NCI-H446 (cell line): ENCODE measurements around the gene PPIG.
"Not testable (repeated sequence)": the region's sequence is repeated elsewhere in the genome, so short reads cannot be mapped to it uniquely, and the experiment has no call there.

Experiments used
- DNase-seq, 2 experiments: peaks; one replicate each; lab custom pipeline; 2025; lab: John Stamatoyannopoulos, UW

The PPIG gene

DNA sequence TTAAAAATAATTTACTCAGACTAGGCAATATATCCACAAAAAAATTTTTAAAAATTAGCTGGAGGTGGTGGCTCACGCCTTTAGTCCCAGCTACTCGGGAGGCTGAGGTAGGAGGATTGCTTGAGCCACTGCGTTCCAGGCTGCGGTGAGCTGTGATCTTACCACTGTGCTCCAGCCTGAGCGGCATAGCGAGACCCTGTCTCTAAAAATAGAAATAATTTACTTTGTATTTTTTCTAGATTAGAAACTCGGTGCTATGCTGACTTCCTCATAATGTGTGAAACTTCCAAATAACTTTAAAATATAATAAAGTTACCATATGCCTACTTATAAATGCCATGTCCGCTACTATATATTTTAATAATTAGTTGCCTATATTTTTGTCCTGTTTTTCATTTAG is 6.7 kb downstream of the PPIG start:
- no peak for DNase-seq

DNA sequence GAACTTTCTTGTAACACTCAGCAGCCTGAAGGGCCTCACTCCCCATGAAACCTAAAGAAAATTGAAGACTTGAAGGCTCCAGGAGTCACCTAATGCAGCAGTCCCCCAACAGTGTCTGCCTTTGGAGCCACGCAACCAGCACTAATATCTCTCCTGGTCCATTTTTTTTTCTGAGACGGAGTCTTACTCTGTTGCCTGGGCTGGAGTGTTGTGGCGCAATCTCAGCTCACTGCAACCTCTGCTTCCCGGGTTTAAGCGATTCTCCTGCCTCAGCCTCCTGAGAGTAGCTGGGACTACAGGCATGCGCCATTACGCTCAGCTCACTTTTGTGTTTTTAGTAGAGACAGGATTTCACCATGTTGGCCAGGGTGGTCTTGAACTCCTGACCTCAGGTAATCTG is 12.4 kb downstream of the PPIG start:
- not testable (repeated sequence) for DNase-seq

- no peak for DNase-seq
Measured at GRCh38 chr2:169598982-169599381, 14.8 kb downstream of the PPIG start.

- DNase-seq: no peak
Measured at GRCh38 chr2:169599568-169599967, 15.4 kb downstream of the PPIG start.

DNA sequence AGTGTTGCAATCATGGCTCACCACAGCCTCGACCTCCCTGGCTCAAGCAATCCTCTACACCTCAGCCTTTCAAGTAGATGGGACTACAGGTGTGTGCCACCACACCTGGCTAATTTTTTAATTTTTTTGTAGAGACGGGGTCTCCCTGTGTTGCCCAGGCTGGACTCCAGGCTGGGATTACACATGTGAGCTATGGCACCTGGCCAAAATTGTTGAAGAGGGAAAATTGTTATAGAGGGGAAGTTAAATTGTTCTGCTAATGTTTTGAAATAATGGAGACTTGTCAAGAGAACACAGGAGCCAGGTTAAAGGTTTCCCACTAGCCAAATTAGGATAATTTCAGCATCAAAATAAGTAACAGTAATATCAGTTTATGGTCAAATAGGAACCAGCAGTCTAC is 25.1 kb downstream of the PPIG start:
- DNase-seq: no peak

GRCh38 chr2:169613876-169614275 is 29.7 kb downstream of the PPIG start:
- no peak for DNase-seq

DNA sequence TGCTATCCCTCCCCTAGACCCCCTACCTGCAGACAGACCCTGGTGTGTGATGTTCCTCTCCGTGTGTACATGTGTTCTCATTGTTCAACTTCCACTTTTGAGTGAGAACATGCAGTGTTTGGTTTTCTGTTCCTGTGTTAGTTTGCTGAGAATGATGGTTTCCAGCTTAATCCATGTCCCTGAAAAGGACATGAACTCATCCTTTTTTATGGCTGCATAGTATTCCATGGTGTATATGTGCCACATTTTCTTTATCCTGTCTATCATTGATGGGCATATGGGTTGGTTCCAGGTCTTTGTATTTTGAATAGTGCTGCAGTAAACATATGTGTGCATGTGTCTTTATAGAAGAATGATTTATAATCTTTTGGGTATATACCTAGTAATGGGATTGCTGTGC is 31.8 kb downstream of the PPIG start:
- DNase-seq: not testable (repeated sequence)

- no peak for DNase-seq
Measured at GRCh38 chr2:169619946-169620345, 35.8 kb downstream of the PPIG start.

- no peak for DNase-seq
Measured at GRCh38 chr2:169620509-169620908, 36.4 kb downstream of the PPIG start.

GRCh38 chr2:169623235-169623634 is 39.1 kb downstream of the PPIG start:
- no peak for DNase-seq

DNA sequence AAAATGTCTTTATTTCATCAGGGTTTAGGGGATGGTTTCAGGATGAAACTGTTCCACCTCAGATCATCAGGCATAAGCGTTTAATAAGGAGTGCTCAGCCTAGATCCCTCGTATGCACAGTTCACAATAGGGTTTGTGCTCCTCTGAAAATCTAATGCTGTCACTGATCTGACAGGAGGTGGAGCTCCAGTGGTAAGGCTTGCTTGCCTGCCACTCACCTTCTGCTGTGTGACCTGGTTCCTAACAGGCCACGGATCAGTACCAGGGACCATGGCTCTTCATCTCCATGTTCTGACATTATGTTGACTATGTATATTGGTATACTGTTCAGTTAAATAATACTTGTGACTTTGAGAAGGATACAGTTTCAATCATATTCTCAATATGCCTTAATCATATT is 41.6 kb downstream of the PPIG start:
- no peak for DNase-seq

GRCh38 chr2:169636440-169637097 is 52.4 kb downstream of the PPIG start:
- no peak for DNase-seq

- no peak for DNase-seq
Measured at GRCh38 chr2:169637620-169638019, 53.5 kb downstream of the PPIG start.

GRCh38 chr2:169640104-169640503 is 56.0 kb downstream of the PPIG start:
- no peak for DNase-seq

GRCh38 chr2:169641464-169641863 is 57.3 kb downstream of the PPIG start:
- DNase-seq: no peak

DNA sequence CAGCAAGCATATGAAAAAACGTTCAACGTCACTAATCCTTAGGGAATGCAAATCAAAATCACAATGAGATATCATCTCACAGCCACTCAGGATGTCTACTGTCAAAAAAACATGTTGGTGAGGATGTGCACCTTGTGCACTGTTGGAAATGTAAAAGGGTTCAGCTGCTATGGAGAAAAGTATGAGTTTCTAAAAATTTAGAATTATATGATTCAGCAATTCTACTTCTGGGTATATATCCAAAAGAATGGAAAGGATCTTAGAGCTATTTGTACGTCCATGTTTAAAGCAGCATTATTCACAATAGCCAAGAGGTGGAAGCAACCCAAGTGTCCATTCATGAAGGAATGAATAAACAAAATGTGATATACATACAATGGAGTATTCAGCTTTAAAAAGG is 60.0 kb downstream of the PPIG start:
- no peak for DNase-seq

DNA sequence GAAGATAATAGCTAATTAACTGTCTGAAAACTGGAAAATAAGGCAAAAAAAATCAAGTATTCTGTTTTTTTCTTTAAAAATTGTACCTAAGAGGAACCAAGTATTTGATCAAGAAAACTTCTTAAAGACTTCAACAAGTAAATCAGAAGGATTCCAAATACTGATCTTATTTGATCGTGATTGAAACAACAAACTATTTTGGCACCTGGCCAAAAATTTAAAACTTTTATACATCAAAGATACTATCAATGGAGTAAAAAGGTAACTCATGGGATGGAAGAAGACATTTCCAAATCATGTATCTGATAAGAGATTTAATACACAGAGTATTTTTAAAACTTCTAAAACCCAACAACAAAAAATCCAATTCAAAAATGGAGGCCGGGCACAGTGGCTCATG is 63.3 kb downstream of the PPIG start:
- DNase-seq: no peak

- no peak for DNase-seq
Measured at GRCh38 chr2:169649278-169649677, 65.1 kb downstream of the PPIG start.

- no peak for DNase-seq
Measured at GRCh38 chr2:169653636-169654035, 69.5 kb downstream of the PPIG start.

DNA sequence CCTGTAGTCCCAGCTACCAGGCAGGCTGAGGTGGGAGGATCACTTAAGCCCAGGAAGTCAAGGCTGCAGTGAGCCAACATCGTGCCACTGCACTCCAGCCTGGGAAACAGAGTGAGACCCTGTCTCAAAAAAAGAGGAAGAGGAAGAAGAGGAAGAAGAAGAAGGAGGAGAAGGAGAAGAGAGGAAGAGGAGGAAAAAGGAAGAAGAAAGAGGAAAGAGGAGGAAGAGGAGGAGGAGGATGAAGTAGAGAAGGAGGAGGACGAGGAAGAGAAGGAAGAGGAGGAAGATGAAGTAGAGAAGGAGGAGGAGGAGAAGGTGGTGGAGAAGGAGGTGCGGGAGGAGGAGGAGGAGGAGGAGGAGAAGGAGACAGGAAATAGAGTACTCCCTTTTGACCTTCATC is 72.0 kb downstream of the PPIG start:
- DNase-seq: no peak

GRCh38 chr2:169658877-169659276 is 74.7 kb downstream of the PPIG start:
- no peak for DNase-seq

- DNase-seq: no peak
Measured at GRCh38 chr2:169659320-169659719, 75.2 kb downstream of the PPIG start.

DNA sequence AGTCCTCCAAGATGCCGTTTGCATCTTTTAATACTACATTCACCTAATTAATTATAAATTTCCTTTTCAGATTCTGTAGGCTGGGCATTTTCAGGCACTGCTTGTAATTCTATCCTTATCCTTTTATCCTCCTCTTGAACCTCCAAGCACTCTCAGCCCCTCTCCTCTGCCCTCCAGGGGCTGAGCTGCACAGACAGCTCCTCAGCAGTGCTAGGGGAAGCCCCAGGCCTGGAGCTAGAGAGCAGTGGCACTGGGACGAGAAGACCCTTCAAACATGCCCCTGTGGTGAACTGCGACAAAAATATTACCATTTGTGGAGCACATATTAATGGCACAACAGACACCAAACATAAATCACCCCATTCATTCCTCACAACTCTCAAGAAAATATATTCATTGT is 77.1 kb downstream of the PPIG start:
- DNase-seq: no peak

DNA sequence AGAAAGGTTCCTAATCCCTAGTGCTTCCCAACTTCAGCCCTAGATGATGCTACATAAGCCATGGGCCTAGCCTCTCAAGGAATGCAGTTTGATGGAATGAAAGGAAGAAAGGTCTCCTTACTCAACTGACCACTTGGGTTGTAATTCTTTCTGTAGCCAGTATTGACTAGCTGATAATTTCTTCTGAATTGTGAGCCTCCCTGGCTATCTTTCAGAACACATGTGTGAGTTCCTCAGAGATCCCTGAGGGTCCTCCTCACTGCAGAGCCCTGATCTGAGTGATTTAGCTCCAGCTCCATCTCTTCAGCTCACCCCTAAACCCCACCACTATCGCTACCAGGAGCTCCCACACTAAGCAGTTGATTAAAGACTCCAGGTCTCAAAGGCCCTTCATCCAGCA is 78.6 kb downstream of the PPIG start:
- DNase-seq: no peak

- DNase-seq: no peak
Measured at GRCh38 chr2:169663247-169663646, 79.1 kb downstream of the PPIG start.
